OCI-LY1 (cell line): ENCODE measurements around the gene DUSP1.

ENCODE experiments used
- EZH2 ChIP-seq: fragments of 200-600 bp; sonication (generic), shearing (Covaris generic); IDR thresholded peaks from 2 replicates; pipeline ENCODE4 v1.8.0; 2017; ENCODE audit warnings: borderline replicate concordance, mixed run types, mild to moderate bottlenecking, antibody characterized with exemption, low read length, moderate library complexity, mixed read lengths
- TF ChIP-seq, protein P1 (sequence below): fragments of 200-600 bp; sonication (generic), shearing (Covaris generic); IDR thresholded peaks from 2 replicates; pipeline ENCODE4 v1.5.1; 2017; ENCODE audit warnings: mild to moderate bottlenecking, antibody characterized with exemption, low read length, moderate library complexity, mixed read lengths

GRCh38 chr5:172751761-172752510 is 19.1 kb downstream of the DUSP1 start:
- TF ChIP-seq, protein P1, sequence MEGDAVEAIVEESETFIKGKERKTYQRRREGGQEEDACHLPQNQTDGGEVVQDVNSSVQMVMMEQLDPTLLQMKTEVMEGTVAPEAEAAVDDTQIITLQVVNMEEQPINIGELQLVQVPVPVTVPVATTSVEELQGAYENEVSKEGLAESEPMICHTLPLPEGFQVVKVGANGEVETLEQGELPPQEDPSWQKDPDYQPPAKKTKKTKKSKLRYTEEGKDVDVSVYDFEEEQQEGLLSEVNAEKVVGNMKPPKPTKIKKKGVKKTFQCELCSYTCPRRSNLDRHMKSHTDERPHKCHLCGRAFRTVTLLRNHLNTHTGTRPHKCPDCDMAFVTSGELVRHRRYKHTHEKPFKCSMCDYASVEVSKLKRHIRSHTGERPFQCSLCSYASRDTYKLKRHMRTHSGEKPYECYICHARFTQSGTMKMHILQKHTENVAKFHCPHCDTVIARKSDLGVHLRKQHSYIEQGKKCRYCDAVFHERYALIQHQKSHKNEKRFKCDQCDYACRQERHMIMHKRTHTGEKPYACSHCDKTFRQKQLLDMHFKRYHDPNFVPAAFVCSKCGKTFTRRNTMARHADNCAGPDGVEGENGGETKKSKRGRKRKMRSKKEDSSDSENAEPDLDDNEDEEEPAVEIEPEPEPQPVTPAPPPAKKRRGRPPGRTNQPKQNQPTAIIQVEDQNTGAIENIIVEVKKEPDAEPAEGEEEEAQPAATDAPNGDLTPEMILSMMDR: no peak
- TF ChIP-seq EZH2: no peak
